Stimulated activated CD4-positive, alpha-beta T cell treated with anti-CD3 and anti-CD28 coated beads, Interleukin-1b, Interleukin-23, amount 100 ng/mL, for 48 hours (primary cell): ENCODE measurements around the gene BNIP1.
A peak's percentile ranks its signal among the peaks of the same experiment; 100 is the strongest.
"Not testable (repeated sequence)": the region's sequence is repeated elsewhere in the genome, so short reads cannot be mapped to it uniquely, and the experiment has no call there.

Source experiments
- DNase-seq: peaks from one replicate; pipeline ENCODE4 v3.0.0-alpha.2; 2020

The BNIP1 gene

DNA sequence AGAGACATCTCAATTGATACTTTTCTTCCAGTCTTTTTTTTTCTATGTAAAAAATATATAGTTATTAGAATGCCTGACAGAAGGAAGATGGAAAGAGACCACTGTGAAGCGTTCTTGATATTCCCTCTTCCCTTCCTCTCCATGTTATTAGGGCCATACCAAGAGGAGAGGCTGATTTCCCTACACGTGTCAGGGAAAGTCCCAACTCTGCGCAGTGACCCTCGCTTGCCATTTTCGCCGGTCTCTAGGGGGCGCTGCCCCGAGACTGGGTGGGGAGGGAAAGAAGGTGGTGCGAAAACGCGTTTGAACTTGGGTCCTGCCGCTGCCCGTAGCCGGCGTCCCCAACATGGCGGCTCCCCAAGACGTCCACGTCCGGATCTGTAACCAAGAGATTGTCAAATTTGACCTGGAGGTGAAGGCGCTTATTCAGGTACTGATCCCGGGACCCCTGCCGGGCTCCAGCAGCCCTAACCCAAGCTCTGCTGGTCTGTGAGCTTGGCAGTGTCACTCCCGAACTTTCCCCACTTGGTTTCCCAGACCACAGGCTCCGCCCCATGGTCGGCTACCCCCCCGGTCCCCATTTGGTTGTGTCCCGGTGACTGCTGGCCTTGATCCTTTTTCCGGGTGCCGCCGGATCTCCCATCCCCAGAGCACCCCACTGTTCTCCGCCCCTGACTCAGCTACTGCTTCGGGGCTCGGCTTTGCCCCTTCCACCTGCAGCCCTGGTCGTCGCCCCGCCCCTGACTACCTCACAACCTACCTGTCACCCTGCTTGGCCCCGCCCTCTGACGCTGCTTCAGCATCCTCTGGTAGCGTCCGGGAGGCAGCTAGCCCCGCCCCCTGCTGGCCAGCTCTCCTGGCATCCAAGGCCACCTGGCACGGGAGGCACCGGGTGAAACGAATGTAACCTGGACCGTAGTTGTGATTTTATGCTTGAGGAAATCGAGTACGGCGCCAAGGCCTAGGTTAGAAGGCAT is at the start of gene BNIP1:
Gene BNIP1, plus strand, starts transcription at position 332 of the 977 bp plus-strand sequence. Its CDS starts 15 bp downstream, at position 347.
- DNase-seq: peak; percentile 95

- no peak for DNase-seq
Observed at GRCh38 chr5:173098787-173099186, 45.5 kb upstream of the BNIP1 start.

GRCh38 chr5:173099461-173099860 is 44.9 kb upstream of the BNIP1 start:
- DNase-seq: no peak

DNA sequence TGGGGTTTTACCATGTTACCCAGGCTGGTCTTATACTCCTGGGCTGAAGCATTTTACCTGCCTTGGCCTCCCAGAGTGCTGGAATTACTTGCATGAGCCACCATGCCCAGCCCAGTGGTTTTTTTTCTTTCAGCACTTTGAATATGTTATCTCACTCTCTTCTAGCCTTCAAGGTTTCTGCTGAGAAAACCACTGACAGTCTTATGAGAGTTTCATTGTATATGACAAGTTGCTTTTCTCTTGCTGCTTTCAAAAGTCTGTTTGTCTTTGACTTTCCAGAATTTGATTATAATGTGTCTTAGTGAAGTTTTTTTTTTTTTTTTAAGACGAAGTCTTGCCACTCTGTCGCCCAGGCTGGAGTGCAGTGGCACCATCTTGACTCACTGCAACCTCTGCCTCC is 43.1 kb upstream of the BNIP1 start:
- DNase-seq: no peak

DNA sequence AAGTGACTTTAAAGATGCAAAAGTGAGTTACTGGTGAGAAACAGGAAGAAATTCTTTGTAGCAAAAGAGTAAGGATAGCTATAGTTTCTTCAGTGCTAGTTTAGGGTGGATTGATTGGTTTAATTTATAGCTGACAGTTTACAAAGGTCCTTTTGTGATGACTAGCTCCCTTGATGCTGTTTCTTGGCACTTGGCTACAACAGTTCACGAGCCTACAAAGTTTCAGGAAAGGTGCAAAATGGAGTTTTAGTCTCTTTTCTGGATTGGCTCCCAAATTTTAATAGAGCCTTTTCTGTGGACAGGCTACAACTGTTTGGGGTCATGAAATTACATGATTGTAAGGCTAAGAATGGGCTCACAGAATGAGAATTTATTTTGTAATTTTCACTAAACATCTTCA is 40.9 kb upstream of the BNIP1 start:
- no peak for DNase-seq

DNA sequence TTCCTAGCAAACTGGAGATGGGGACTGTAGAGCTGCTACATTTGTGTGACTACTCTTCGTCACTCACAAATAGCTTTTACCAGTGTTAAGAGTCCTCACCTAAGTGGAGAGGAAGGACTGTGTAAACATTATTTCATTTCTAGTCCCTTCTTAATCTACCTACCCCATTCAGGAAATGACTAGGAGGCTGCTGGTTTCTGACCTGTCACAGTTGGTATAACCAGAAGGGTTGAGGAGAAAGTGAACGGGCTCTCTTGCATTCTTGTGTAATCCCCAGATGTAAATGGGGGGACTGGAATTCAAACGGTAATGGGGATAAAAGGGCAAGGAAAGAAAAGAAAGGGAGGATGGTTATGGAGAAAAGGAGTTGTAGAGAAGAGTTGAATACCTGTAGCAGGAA is 35.4 kb upstream of the BNIP1 start:
- no peak for DNase-seq

DNA sequence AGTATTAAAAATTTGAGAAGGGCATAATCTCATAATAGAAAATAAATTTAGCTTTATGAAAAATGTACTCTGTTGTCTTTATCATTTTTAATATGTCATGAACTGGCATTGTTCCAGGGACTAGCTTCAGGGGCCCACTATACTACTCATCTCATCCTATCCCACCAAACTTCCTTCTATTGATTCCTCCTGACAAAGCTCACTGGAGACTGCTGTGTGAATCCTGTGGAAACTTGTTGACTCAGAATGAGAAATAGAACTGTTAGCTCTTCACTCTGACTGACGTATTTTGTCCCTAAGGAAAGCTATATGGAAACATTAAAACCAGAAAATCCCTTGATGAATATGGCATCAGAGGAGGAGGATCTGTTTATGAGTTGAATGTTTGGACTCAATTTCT is 29.8 kb upstream of the BNIP1 start:
- DNase-seq: no peak

- no peak for DNase-seq
Observed at GRCh38 chr5:173119719-173120118, 24.6 kb upstream of the BNIP1 start.

DNA sequence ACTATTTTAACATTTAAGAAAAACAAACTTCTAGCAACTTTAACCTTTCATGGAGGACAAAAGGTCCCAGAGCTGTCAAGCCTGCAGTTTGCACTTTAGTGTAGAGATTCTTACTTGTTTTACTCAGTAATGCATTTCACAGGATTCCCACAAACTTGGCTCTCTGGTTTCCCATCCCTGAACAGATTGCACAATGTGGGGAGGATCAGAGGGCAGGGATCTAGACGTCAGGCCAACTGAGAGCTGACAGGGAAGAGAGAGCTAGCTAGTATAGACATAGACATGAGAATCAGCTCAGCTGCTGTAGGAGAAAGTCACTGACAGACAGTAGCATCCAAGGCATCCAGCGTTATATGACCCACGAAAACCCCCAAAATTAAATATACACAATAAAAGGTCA is 20.9 kb upstream of the BNIP1 start:
- DNase-seq: no peak

DNA sequence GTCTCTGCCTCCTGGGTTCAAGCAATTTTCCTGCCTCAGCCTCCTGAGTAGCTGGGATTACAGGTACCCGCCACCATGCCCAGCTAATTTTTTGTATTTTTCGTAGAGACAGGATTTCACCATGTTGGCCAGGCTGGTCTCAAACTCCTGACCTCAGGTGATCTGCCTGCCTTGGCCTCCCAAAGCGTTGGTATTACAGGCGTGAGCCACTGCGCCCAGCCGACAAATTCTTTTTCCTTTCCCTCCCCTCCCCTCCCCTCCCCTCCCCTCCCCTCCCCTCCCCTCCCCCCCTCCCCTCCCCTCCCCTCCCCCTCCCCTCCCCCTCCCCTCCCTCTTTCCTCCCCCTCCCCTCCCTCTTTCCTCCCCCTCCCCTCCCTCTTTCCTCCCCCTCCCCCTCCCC is 12.2 kb upstream of the BNIP1 start:
- DNase-seq: not testable (repeated sequence)

GRCh38 chr5:173138707-173139106 is 5.6 kb upstream of the BNIP1 start:
- no peak for DNase-seq

DNA sequence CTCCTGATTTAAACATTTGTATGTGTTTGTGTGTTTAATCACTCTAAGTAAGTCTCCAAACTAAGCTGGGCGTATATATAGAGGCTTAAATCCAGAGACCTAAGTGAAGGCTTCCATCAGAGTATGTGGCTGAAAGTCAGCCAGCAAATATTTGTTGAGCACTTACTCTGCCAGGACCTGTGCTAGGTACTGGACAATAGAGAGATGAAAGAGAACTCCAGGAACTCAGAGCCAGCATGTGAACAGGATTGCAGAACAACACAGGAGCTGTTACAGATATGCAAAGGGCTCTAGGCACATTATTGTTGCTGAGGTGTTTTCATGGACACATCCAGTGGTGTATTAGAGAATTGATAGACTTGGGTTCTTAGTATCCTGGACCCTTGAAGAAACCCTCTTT is 4.7 kb upstream of the BNIP1 start:
- DNase-seq: no peak

DNA sequence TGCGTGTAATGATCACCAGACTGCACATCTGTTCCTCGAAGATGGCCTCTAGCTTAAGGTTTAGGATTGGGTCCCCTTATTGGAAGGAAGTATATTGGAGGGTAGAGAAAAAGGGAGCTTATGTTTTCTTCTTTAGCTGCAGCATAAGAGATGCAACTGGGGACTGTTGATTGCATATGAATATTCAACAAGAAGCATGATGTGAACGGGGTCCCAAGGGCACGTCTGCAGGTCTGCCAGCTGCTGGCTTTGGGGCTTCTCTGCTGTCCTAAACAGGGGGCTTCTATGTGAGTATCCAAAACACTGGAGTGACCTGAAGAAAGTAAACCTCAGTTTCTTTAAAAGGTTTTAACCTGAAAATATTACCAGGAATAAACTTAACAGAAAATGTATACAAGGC is 3.6 kb upstream of the BNIP1 start:
- no peak for DNase-seq

- DNase-seq: no peak
Observed at GRCh38 chr5:173143567-173143966, 764 bp upstream of the BNIP1 start.

- DNase-seq: no peak
Observed at GRCh38 chr5:173148354-173148753, 4.0 kb downstream of the BNIP1 start.

DNA sequence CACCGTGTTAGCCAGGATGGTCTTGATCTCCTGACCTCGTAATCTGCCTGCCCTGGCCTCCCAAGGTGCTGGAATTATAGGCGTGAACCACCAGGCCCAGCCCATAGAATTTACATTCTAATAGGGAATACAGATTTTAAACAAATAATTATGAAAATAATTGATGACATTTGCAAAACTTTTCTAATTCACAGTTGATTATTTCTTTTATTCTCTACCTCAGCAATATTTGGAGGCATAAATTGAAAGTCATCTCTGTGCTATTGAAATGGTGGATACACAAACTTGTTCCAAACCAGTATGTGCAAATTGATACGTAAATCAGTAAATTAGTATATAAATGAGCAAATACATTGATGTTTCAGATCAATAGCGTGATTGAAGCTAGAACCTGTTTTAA is 8.2 kb downstream of the BNIP1 start:
- DNase-seq: no peak

GRCh38 chr5:173153842-173154241 is 9.5 kb downstream of the BNIP1 start:
- no peak for DNase-seq

DNA sequence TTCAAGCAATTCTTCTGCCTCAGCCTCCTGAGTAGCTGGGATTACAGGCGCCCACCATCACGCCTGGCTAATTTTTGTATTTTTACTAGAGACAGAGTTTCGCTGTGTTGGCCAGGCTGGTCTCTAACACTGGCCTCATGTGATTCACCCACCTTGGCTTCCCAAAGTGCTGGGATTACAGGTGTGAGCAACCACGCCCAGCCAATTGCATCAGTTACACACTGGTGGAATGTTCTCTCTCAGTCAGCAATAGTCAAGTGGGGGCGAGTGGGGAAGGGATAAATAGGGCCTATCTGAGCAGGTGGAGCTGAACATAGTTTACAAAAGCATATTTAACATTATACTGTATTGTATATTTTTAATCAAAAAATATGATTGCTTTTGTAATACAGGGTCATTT is 10.3 kb downstream of the BNIP1 start:
- DNase-seq: not testable (repeated sequence)

- DNase-seq: no peak
Observed at GRCh38 chr5:173155912-173156311, 11.6 kb downstream of the BNIP1 start.

DNA sequence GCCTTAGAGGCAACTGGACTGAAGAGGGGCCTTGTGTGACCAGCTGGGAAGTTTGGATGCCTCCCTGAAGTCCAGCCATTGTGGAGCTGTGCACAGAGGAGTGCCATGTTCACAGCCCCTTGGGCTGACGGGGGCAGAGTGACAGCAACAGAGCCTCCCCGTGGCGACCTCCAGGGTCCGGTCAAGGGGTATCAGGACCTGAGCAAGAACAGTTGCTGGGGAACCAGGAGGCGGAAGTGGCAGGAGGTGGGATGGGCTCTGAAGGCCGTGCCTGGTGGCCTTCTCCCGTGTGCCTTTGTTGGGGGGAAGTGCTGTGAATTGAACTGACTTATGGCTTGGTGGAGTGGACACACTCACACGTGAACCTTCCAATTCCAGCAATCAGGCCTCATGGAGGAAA is 14.0 kb downstream of the BNIP1 start:
- no peak for DNase-seq

- no peak for DNase-seq
Observed at GRCh38 chr5:173159256-173159655, 14.9 kb downstream of the BNIP1 start.

GRCh38 chr5:173161148-173161547 is 16.8 kb downstream of the BNIP1 start:
- DNase-seq: no peak

DNA sequence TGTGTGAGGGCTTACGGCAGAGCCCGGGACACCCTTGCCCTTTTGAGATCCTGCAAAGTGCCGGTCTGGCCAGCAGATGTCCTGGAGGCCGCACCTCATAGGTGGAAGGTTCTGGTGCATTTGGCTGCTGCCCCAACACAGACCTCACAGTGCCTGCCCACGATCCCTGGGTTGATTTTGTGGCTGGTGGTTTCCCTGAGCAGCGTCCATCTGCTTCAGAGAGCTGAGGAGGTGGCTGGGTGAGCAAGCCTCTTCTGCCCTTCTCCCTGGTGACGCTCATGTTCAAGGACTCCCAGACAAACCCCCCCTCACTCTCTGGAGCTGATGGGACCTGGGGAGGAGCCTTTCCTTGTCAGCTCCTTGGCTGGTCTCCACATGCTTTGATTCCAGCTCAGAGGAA is 18.9 kb downstream of the BNIP1 start:
- DNase-seq: no peak

- DNase-seq: no peak
Observed at GRCh38 chr5:173165177-173166016, 21.1 kb downstream of the BNIP1 start.
